Liver (tissue), 9 donors: ENCODE data around the gene DNAJC5G. TPM values are rescaled to one million over a fixed set of nuclear protein-coding genes. Genes with fewer than 3 reads are reported as not detected.
"Not testable (repeated sequence)": the region's sequence is repeated elsewhere in the genome, so short reads cannot be mapped to it uniquely, and the experiment has no call there.

Experiments used
- DNase-seq: peaks from one replicate; pipeline ENCODE4 v3.0.0-alpha.2; 2017; ENCODE audit warnings: low spot score
- H3K27ac ChIP-seq, 2 donors: one replicate each; pipeline ENCODE4 v1.7.0; 2013; ENCODE audit warnings: inconsistent platforms in 2 of 2, low read length in 2 of 2, control low read depth in 1 of 2, low read depth in 1 of 2, mild to moderate bottlenecking in 1 of 2
- H3K27me3 ChIP-seq, 4 donors: one replicate each; pipeline versions ENCODE4 v1.6.1 to v1.7.0; 2013; ENCODE audit warnings: low read length in 3 of 4, inconsistent platforms in 1 of 4, mild to moderate bottlenecking in 1 of 4, moderate library complexity in 1 of 4; ENCODE audit not compliant: control insufficient read depth in 4 of 4, insufficient read depth in 4 of 4
- H3K36me3 ChIP-seq, 4 donors: one replicate each; pipeline versions ENCODE4 v1.6.1 to v1.7.0; 2013; ENCODE audit warnings: low read length in 3 of 4, mild to moderate bottlenecking in 3 of 4, low read depth in 1 of 4, moderate library complexity in 1 of 4; ENCODE audit not compliant: control insufficient read depth in 4 of 4, insufficient read depth in 3 of 4
- H3K4me1 ChIP-seq, 4 donors: one replicate each; pipeline versions ENCODE4 v1.6.1 to v1.7.0; 2013; ENCODE audit warnings: low read length in 3 of 4, mild to moderate bottlenecking in 3 of 4, moderate library complexity in 1 of 4; ENCODE audit not compliant: control insufficient read depth in 4 of 4, insufficient read depth in 4 of 4
- H3K4me3 ChIP-seq, 3 donors: one replicate each; pipeline versions ENCODE4 v1.6.1 to v1.7.0; 2013; ENCODE audit warnings: low read length in 3 of 3, control low read depth in 1 of 3, low read depth in 1 of 3, mild to moderate bottlenecking in 1 of 3
- H3K9ac ChIP-seq, 2 donors: one replicate each; pipeline ENCODE4 v1.7.0; 2013; ENCODE audit warnings: low read length in 2 of 2, mild to moderate bottlenecking in 2 of 2, moderate library complexity in 2 of 2, control low read depth in 1 of 2, low read depth in 1 of 2
- H3K9me3 ChIP-seq, 4 donors: one replicate each; pipeline versions ENCODE4 v1.6.1 to v1.7.0; 2013; ENCODE audit warnings: low read length in 3 of 4; ENCODE audit not compliant: control insufficient read depth in 4 of 4
- ATF3 ChIP-seq: IDR thresholded peaks from 2 replicates; pipeline ENCODE4 v1.6.1; 2016; ENCODE audit warnings: antibody characterized with exemption
- CTCF ChIP-seq: fragments of 150-350 bp; IDR thresholded peaks from 2 replicates; pipeline ENCODE4 v1.5.1; 2017; ENCODE audit warnings: improper control_type of control experiment, low read depth, low read length; ENCODE audit not compliant: missing input control
- EGR1 ChIP-seq, 2 donors: IDR thresholded peaks; 2 replicates each; pipeline ENCODE4 v1.6.1; 2016 to 2018; ENCODE audit warnings: antibody characterized with exemption in 2 of 2, low read depth in 2 of 2
- FOXA1 ChIP-seq: IDR thresholded peaks from 2 replicates; pipeline ENCODE4 v1.6.1; 2016; ENCODE audit warnings: antibody characterized with exemption
- FOXA2 ChIP-seq: IDR thresholded peaks from 2 replicates; pipeline ENCODE4 v1.6.1; 2016; ENCODE audit warnings: antibody characterized with exemption
- GABPA ChIP-seq, 2 donors: IDR thresholded peaks in 1 of 2; conservative IDR thresholded peaks in 1 of 2; 2 replicates each; pipeline ENCODE4 v1.6.1; 2016; ENCODE audit warnings: antibody characterized with exemption in 2 of 2, mild to moderate bottlenecking in 1 of 2, moderate library complexity in 1 of 2
- HNF4A ChIP-seq, 2 donors: conservative IDR thresholded peaks; 2 replicates each; pipeline ENCODE4 v1.6.1; 2016; ENCODE audit warnings: antibody characterized with exemption in 2 of 2, mild to moderate bottlenecking in 2 of 2
- HNF4G ChIP-seq: IDR thresholded peaks from 2 replicates; pipeline ENCODE4 v1.6.1; 2016; ENCODE audit warnings: antibody characterized with exemption
- JUND ChIP-seq, 2 donors: IDR thresholded peaks; 2 replicates each; pipeline ENCODE4 v1.6.1; 2016; ENCODE audit warnings: antibody characterized with exemption in 2 of 2
- MAX ChIP-seq: IDR thresholded peaks from 2 replicates; pipeline ENCODE4 v1.6.1; 2016; ENCODE audit warnings: antibody characterized with exemption
- NR2F2 ChIP-seq: IDR thresholded peaks from 2 replicates; pipeline ENCODE4 v1.6.1; 2016; ENCODE audit warnings: antibody characterized with exemption
- RAD21 ChIP-seq, 2 donors: IDR thresholded peaks; 2 replicates each; pipeline ENCODE4 v1.6.1; 2016; ENCODE audit warnings: antibody characterized with exemption in 2 of 2, mild to moderate bottlenecking in 2 of 2
- REST ChIP-seq: IDR thresholded peaks from 2 replicates; pipeline ENCODE4 v1.6.1; 2016; ENCODE audit warnings: antibody characterized with exemption, mild to moderate bottlenecking
- RXRA ChIP-seq, 2 donors: IDR thresholded peaks; 2 replicates each; pipeline ENCODE4 v1.6.1; 2017 to 2018; ENCODE audit warnings: antibody characterized with exemption in 2 of 2, mild to moderate bottlenecking in 1 of 2
- SP1 ChIP-seq: IDR thresholded peaks from 2 replicates; pipeline ENCODE4 v1.6.1; 2018; ENCODE audit warnings: antibody characterized with exemption, mild to moderate bottlenecking
- TAF1 ChIP-seq: conservative IDR thresholded peaks from 2 replicates; pipeline ENCODE4 v1.6.1; 2016; ENCODE audit warnings: antibody characterized with exemption, mild to moderate bottlenecking
- YY1 ChIP-seq: IDR thresholded peaks from 2 replicates; pipeline ENCODE4 v1.6.1; 2016; ENCODE audit warnings: antibody characterized with exemption, mild to moderate bottlenecking
- ZBTB33 ChIP-seq: IDR thresholded peaks from 2 replicates; pipeline ENCODE4 v1.6.1; 2016; ENCODE audit warnings: antibody characterized with exemption
- WGBS: extraction: QIAGEN DNeasy Blood & Tissue Kit; methylation state at CpG from one replicate; pipeline ENCODE4 v1.1.7; 2013; 5-methylcytosine and 5-hydroxymethylcytosine counted together
- polyA plus RNA-seq, 2 donors: library from polyadenylated mRNA; stranded (reverse) in 1 of 2; unstranded in 1 of 2; fragments of 200-250 nt in 1 of 2; fragments of >200 nt in 1 of 2; fragmentation: Nextera tagmentation in 1 of 2; extraction: Ambion mirVana in 1 of 2; gene quantifications; one replicate each; pipeline versions ENCODE4 v1.2.1 to v1.2.3, GENCODE V29; 2013 to 2015
- total RNA-seq, 2 donors: library from RNA; depleted of rRNA; stranded (reverse); fragments of >200 nt; gene quantifications; one replicate each; pipeline ENCODE4 v1.2.3, GENCODE V29; 2014
- donor health status: healthy.
- donor health status: healthy.
- donor health status: healthy.
- donor health status: healthy.
- donor health status: healthy.

Gene DNAJC5G
- total and polyA plus RNA-seq, 4 donors: not detected

- Histone ChIP-seq H3K9ac (no peak overlapping the region), H3K4me3 (no peak overlapping the region), H3K36me3 (peaks cover 0 to 8% (median 2%) of the 10 kb centered on the region in 4 donors), H3K27me3 (no peaks in the 10 kb centered on the region), H3K27ac (no peak overlapping the region), H3K9me3 (no peaks in the 10 kb centered on the region), H3K4me1 (no peaks in the 10 kb centered on the region)
- 87% methylated on average over 8 of the region's 8 CpGs for WGBS
- DNase-seq: no peak
- TF ChIP-seq HNF4A (conservative IDR thresholded peaks at IDR 0.05) (no peak), RAD21 (IDR thresholded peaks at IDR 0.05) (no peak)
Measured at GRCh38 chr2:27315122-27315521, 39.9 kb downstream of the DNAJC5G start.

GRCh38 chr2:27316655-27317412 lies 41.6 kb downstream of the DNAJC5G start:
- WGBS: 84% methylated on average over 12 of the region's 12 CpGs
- DNase-seq: no peak
- Histone ChIP-seq H3K9me3 (no peaks in the 10 kb centered on the region), H3K4me1 (peaks cover 0 to 5% (median 2%) of the 10 kb centered on the region in 4 donors), H3K27ac (no peak overlapping the region), H3K36me3 (peaks cover 0 to 2% (median 0%) of the 10 kb centered on the region in 4 donors), H3K9ac (no peak overlapping the region), H3K27me3 (no peaks in the 10 kb centered on the region), H3K4me3 (no peak overlapping the region)
- no peak for TF ChIP-seq SP1
- no peak for TF ChIP-seq RAD21 (IDR thresholded peaks at IDR 0.05)
- TF ChIP-seq ATF3: no peak
- TF ChIP-seq GABPA (IDR thresholded peaks at IDR 0.05 in 1 of 2, conservative IDR thresholded peaks at IDR 0.05 in 1 of 2): no peak
- TF ChIP-seq CTCF: no peak
- TF ChIP-seq FOXA2: no peak
- TF ChIP-seq REST: no peak
- TF ChIP-seq HNF4A (conservative IDR thresholded peaks at IDR 0.05): no peak
- no peak for TF ChIP-seq HNF4G
- no peak for TF ChIP-seq FOXA1
- no peak for TF ChIP-seq EGR1 (IDR thresholded peaks at IDR 0.05; ENCODE audit: low read depth in 2 of 2)
- no peak for TF ChIP-seq JUND (IDR thresholded peaks at IDR 0.05)
- TF ChIP-seq RXRA (IDR thresholded peaks at IDR 0.05): no peak
- no peak for TF ChIP-seq YY1
- TF ChIP-seq TAF1: no peak
- no peak for TF ChIP-seq NR2F2
- TF ChIP-seq MAX: no peak
- no peak for TF ChIP-seq ZBTB33

GRCh38 chr2:27319839-27320238 lies 44.6 kb downstream of the DNAJC5G start:
- not testable (repeated sequence) for H3K27me3 ChIP-seq, H3K4me3 ChIP-seq, H3K9ac ChIP-seq, H3K27ac ChIP-seq, H3K36me3 ChIP-seq, H3K9me3 ChIP-seq, DNase-seq
- H3K4me1 ChIP-seq: peaks cover 5 to 22% (median 15%) of the 10 kb centered on the region in 4 donors
- WGBS: 95% methylated on average over 15 of the region's 15 CpGs
